GM23338 (cell line): ENCODE measurements around the gene TGFBI. TPM values are rescaled to one million over a fixed set of nuclear protein-coding genes. Genes with fewer than 3 reads are reported as not detected.

ENCODE experiments used
- ATAC-seq: fragments of 200-7000 bp; cut with Tn5 transposase; 3 replicates; pipeline ENCODE4 v1.9.1; 2020
- DNase-seq: peaks from one replicate; pipeline ENCODE4 v3.0.0-alpha.2; 2015; ENCODE audit warnings: low spot score
- H2AFZ ChIP-seq: fragments of 200-600 bp; sonication (generic); 2 replicates; pipeline ENCODE4 v1.8.0; 2016; ENCODE audit warnings: antibody characterized with exemption, mild to moderate bottlenecking, moderate library complexity
- H3F3A ChIP-seq: fragments of 200-600 bp; sonication (generic); replicated peaks from 2 replicates; pipeline ENCODE4 v1.8.0; 2017; ENCODE audit warnings: antibody characterized with exemption, mixed run types, low read depth
- H3K27ac ChIP-seq: fragments of 200-600 bp; sonication (generic); 2 replicates; pipeline ENCODE4 v1.6.1; 2016; ENCODE audit warnings: low read depth
- H3K27me3 ChIP-seq: fragments of 200-600 bp; sonication (generic); 2 replicates; pipeline ENCODE4 v1.8.0; 2016; ENCODE audit warnings: mild to moderate bottlenecking, mixed run types, moderate library complexity; ENCODE audit not compliant: insufficient read depth
- H3K36me3 ChIP-seq: fragments of 200-600 bp; sonication (generic); 2 replicates; pipeline ENCODE4 v1.8.0; 2016; ENCODE audit warnings: mild to moderate bottlenecking; ENCODE audit not compliant: insufficient read depth
- H3K4me1 ChIP-seq: fragments of 200-600 bp; sonication (generic); 2 replicates; pipeline ENCODE4 v1.8.0; 2016; ENCODE audit warnings: mild to moderate bottlenecking, moderate library complexity; ENCODE audit not compliant: insufficient read depth
- H3K4me2 ChIP-seq: fragments of 200-600 bp; sonication (generic); 2 replicates; pipeline ENCODE4 v1.7.1; 2017; ENCODE audit warnings: mixed run types
- H3K4me3 ChIP-seq: fragments of 200-600 bp; sonication (generic); 2 replicates; pipeline ENCODE4 v1.6.1; 2016; ENCODE audit warnings: mixed run types
- H3K79me2 ChIP-seq: fragments of 200-600 bp; sonication (generic); replicated peaks from 2 replicates; pipeline ENCODE4 v1.8.0; 2017; ENCODE audit warnings: mild to moderate bottlenecking; ENCODE audit not compliant: insufficient read depth
- H3K9me2 ChIP-seq: fragments of 200-600 bp; sonication (generic); 2 replicates; pipeline ENCODE4 v1.8.0; 2017; ENCODE audit not compliant: insufficient read depth
- H4K20me1 ChIP-seq: fragments of 200-600 bp; sonication (generic); replicated peaks from 2 replicates; pipeline ENCODE4 v1.8.0; 2017; ENCODE audit warnings: mild to moderate bottlenecking; ENCODE audit not compliant: insufficient read depth
- H3K27ac Mint-ChIP-seq: 2 replicates; pipeline ENCODE4 v1.8.0; 2020; ENCODE audit warnings: inconsistent platforms, mild to moderate bottlenecking, moderate library complexity, mixed read lengths
- H3K27me3 Mint-ChIP-seq: 3 replicates; pipeline ENCODE4 v1.8.0; 2022; ENCODE audit warnings: low read depth, mild to moderate bottlenecking, moderate library complexity, mixed read lengths, inconsistent platforms; ENCODE audit not compliant: insufficient read depth, poor library complexity
- H3K36me3 Mint-ChIP-seq: 3 replicates; pipeline ENCODE4 v1.8.0; 2021; ENCODE audit warnings: low read depth, mild to moderate bottlenecking, inconsistent platforms, moderate library complexity, mixed read lengths
- H3K4me1 Mint-ChIP-seq: 3 replicates; pipeline ENCODE4 v1.8.0; 2020; ENCODE audit warnings: mild to moderate bottlenecking, inconsistent platforms, mixed read lengths
- H3K4me3 Mint-ChIP-seq: 3 replicates; pipeline ENCODE4 v1.8.0; 2021; ENCODE audit warnings: moderate library complexity, mild to moderate bottlenecking, inconsistent platforms, mixed read lengths
- H3K9me3 Mint-ChIP-seq: 3 replicates; pipeline ENCODE4 v1.8.0; 2020; ENCODE audit warnings: moderate library complexity, mild to moderate bottlenecking, inconsistent platforms, mixed read lengths
- CREB1 ChIP-seq: fragments of 250-450 bp; sonication (Bioruptor Pico); IDR thresholded peaks from 2 replicates; pipeline ENCODE4 v1.5.0; 2020; ENCODE audit warnings: low read depth, mild to moderate bottlenecking, moderate library complexity
- EZH2 ChIP-seq: fragments of 200-600 bp; sonication (generic); IDR thresholded peaks from one replicate; pipeline ENCODE4 v1.8.0; 2017; ENCODE audit warnings: antibody characterized with exemption, mild to moderate bottlenecking, low read depth; ENCODE audit not compliant: unreplicated experiment
- EZH2phosphoT487 ChIP-seq: fragments of 200-600 bp; sonication (generic); IDR thresholded peaks from one replicate; pipeline ENCODE4 v1.8.1; 2018; ENCODE audit warnings: antibody characterized with exemption; ENCODE audit not compliant: unreplicated experiment
- STAT1 ChIP-seq: IDR thresholded peaks from one replicate; pipeline ENCODE4 v1.6.1; 2016; ENCODE audit warnings: antibody characterized with exemption; ENCODE audit not compliant: unreplicated experiment
- polyA plus RNA-seq: library from polyadenylated mRNA; unstranded; fragments of >200 nt; fragmentation: Nextera tagmentation; extraction: Ambion mirVana; gene quantifications from 2 replicates; pipeline ENCODE4 v1.2.1, GENCODE V29; 2016
- total RNA-seq: library from RNA; depleted of rRNA; stranded (reverse); fragments of >200 nt; shearing (Covaris generic); gene quantifications from 2 replicates; pipeline ENCODE4 v1.2.3, GENCODE V29; 2014
- TF ChIP-seq, protein P1 (sequence below): fragments of 250-450 bp; sonication (Bioruptor Pico); IDR thresholded peaks from 2 replicates; pipeline ENCODE4 v1.5.0; 2020; ENCODE audit warnings: mild to moderate bottlenecking, moderate library complexity
- TF ChIP-seq, protein P2 (sequence below), 2 experiments: fragments of 200-600 bp in 1 of 2; sonication (generic) in 1 of 2; conservative IDR thresholded peaks; 2 replicates each; pipeline versions ENCODE4 v1.5.1 to v1.6.1; 2016 to 2017; ENCODE audit warnings: antibody characterized with exemption in 2 of 2, low read depth in 2 of 2, mild to moderate bottlenecking in 2 of 2, moderate library complexity in 1 of 2
- TF ChIP-seq, protein P3 (sequence below): IDR thresholded peaks from 2 replicates; pipeline ENCODE4 v1.6.1; 2016; ENCODE audit warnings: antibody characterized with exemption

TGFBI gene
- total and polyA plus RNA-seq, 2 experiments from 2014 or later: 8.9 to 9.4 TPM

DNA sequence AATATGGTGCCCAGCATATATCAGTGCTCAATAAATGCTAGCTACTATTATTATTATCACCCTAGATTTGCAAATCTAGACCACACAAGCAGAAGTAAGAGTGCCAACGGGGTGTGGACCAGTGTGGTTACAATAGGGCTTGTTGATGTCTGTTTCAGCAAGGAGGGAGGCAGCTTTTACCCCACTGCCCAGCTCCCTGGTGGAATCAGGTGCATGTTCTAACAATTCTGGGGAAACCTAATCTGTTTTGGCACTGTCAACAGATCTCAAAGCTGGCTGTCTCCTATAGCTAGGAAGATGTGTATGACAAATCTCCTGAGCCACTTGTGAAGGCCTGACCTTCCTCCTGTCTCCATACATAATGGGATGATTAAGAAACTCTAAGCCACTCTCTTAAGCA is 5.7 kb downstream of the TGFBI start (continued):
- TF ChIP-seq STAT1 (no peak), CREB1 (CRISPR knock-in tag) (no peak), EZH2phosphoT487 (no peak)
- TF ChIP-seq, protein P1, sequence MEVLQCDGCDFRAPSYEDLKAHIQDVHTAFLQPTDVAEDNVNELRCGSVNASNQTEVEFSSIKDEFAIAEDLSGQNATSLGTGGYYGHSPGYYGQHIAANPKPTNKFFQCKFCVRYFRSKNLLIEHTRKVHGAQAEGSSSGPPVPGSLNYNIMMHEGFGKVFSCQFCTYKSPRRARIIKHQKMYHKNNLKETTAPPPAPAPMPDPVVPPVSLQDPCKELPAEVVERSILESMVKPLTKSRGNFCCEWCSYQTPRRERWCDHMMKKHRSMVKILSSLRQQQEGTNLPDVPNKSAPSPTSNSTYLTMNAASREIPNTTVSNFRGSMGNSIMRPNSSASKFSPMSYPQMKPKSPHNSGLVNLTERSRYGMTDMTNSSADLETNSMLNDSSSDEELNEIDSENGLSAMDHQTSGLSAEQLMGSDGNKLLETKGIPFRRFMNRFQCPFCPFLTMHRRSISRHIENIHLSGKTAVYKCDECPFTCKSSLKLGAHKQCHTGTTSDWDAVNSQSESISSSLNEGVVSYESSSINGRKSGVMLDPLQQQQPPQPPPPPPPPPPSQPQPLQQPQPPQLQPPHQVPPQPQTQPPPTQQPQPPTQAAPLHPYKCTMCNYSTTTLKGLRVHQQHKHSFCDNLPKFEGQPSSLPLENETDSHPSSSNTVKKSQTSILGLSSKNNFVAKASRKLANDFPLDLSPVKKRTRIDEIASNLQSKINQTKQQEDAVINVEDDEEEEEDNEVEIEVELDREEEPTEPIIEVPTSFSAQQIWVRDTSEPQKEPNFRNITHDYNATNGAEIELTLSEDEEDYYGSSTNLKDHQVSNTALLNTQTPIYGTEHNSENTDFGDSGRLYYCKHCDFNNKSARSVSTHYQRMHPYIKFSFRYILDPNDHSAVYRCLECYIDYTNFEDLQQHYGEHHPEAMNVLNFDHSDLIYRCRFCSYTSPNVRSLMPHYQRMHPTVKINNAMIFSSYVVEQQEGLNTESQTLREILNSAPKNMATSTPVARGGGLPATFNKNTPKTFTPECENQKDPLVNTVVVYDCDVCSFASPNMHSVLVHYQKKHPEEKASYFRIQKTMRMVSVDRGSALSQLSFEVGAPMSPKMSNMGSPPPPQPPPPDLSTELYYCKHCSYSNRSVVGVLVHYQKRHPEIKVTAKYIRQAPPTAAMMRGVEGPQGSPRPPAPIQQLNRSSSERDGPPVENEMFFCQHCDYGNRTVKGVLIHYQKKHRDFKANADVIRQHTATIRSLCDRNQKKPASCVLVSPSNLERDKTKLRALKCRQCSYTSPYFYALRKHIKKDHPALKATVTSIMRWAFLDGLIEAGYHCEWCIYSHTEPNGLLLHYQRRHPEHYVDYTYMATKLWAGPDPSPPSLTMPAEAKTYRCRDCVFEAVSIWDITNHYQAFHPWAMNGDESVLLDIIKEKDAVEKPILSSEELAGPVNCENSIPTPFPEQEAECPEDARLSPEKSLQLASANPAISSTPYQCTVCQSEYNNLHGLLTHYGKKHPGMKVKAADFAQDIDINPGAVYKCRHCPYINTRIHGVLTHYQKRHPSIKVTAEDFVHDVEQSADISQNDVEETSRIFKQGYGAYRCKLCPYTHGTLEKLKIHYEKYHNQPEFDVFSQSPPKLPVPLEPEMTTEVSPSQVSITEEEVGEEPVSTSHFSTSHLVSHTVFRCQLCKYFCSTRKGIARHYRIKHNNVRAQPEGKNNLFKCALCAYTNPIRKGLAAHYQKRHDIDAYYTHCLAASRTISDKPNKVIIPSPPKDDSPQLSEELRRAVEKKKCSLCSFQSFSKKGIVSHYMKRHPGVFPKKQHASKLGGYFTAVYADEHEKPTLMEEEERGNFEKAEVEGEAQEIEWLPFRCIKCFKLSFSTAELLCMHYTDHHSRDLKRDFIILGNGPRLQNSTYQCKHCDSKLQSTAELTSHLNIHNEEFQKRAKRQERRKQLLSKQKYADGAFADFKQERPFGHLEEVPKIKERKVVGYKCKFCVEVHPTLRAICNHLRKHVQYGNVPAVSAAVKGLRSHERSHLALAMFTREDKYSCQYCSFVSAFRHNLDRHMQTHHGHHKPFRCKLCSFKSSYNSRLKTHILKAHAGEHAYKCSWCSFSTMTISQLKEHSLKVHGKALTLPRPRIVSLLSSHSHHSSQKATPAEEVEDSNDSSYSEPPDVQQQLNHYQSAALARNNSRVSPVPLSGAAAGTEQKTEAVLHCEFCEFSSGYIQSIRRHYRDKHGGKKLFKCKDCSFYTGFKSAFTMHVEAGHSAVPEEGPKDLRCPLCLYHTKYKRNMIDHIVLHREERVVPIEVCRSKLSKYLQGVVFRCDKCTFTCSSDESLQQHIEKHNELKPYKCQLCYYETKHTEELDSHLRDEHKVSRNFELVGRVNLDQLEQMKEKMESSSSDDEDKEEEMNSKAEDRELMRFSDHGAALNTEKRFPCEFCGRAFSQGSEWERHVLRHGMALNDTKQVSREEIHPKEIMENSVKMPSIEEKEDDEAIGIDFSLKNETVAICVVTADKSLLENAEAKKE (CRISPR knock-in tag): no peak

DNA sequence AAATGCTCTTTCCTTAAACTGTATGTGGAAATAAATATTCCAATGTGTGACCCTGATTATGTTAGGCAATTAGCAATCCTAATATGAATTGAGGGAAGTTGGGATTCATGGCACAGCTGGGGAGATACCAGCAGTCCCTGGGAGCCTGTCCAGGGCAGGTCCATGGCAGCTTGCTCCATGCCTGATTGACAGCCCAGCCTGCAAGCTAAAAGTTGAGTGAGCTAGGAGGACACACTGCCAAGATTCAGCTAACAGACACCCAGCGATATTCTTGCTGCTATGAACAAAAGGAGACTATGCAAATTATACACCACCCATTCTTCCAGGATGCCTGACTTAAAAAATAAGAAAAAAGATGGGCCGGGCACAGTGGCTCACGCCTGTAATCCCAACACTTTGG is 6.2 kb downstream of the TGFBI start:
- Mint-ChIP-seq H3K4me3 (no peak overlapping the region), H3K36me3 (peaks cover 7% of the 10 kb centered on the region; the same call in 2 of the 3 replicates), H3K27ac (no peak overlapping the region), H3K27me3 (peaks cover 15% of the 10 kb centered on the region), H3K4me1 (peaks cover 18% of the 10 kb centered on the region), H3K9me3 (peaks cover 6% of the 10 kb centered on the region; the same call in 2 of the 3 replicates)
- Histone ChIP-seq H3K27ac (no peak overlapping the region), H4K20me1 (no peaks in the 10 kb centered on the region), H3K27me3 (peaks cover 13% of the 10 kb centered on the region), H3K4me2 (no peak overlapping the region), H3K9me2 (no peaks in the 10 kb centered on the region), H3K4me1 (no peaks in the 10 kb centered on the region), H3F3A (no peaks in the 10 kb centered on the region), H2AFZ (no peak overlapping the region), H3K4me3 (no peak overlapping the region), H3K36me3 (no peaks in the 10 kb centered on the region; the same call in 1 of the 2 replicates), H3K79me2 (no peaks in the 10 kb centered on the region)
- ATAC-seq (no peak), DNase-seq (no peak)
- TF ChIP-seq, protein P2, sequence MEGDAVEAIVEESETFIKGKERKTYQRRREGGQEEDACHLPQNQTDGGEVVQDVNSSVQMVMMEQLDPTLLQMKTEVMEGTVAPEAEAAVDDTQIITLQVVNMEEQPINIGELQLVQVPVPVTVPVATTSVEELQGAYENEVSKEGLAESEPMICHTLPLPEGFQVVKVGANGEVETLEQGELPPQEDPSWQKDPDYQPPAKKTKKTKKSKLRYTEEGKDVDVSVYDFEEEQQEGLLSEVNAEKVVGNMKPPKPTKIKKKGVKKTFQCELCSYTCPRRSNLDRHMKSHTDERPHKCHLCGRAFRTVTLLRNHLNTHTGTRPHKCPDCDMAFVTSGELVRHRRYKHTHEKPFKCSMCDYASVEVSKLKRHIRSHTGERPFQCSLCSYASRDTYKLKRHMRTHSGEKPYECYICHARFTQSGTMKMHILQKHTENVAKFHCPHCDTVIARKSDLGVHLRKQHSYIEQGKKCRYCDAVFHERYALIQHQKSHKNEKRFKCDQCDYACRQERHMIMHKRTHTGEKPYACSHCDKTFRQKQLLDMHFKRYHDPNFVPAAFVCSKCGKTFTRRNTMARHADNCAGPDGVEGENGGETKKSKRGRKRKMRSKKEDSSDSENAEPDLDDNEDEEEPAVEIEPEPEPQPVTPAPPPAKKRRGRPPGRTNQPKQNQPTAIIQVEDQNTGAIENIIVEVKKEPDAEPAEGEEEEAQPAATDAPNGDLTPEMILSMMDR (conservative IDR thresholded peaks at IDR 0.05; ENCODE audit: low read depth in 2 of 2): no peak
- TF ChIP-seq STAT1 (no peak), EZH2 (no peak), EZH2phosphoT487 (no peak)
- TF ChIP-seq, protein P3, sequence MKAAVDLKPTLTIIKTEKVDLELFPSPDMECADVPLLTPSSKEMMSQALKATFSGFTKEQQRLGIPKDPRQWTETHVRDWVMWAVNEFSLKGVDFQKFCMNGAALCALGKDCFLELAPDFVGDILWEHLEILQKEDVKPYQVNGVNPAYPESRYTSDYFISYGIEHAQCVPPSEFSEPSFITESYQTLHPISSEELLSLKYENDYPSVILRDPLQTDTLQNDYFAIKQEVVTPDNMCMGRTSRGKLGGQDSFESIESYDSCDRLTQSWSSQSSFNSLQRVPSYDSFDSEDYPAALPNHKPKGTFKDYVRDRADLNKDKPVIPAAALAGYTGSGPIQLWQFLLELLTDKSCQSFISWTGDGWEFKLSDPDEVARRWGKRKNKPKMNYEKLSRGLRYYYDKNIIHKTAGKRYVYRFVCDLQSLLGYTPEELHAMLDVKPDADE: no peak
